GDM1 (cell line): ENCODE measurements around the gene KRT79.

Source experiments
- DNase-seq: peaks from one replicate; lab custom pipeline; 2025; lab: John Stamatoyannopoulos, UW

KRT79 gene

DNA sequence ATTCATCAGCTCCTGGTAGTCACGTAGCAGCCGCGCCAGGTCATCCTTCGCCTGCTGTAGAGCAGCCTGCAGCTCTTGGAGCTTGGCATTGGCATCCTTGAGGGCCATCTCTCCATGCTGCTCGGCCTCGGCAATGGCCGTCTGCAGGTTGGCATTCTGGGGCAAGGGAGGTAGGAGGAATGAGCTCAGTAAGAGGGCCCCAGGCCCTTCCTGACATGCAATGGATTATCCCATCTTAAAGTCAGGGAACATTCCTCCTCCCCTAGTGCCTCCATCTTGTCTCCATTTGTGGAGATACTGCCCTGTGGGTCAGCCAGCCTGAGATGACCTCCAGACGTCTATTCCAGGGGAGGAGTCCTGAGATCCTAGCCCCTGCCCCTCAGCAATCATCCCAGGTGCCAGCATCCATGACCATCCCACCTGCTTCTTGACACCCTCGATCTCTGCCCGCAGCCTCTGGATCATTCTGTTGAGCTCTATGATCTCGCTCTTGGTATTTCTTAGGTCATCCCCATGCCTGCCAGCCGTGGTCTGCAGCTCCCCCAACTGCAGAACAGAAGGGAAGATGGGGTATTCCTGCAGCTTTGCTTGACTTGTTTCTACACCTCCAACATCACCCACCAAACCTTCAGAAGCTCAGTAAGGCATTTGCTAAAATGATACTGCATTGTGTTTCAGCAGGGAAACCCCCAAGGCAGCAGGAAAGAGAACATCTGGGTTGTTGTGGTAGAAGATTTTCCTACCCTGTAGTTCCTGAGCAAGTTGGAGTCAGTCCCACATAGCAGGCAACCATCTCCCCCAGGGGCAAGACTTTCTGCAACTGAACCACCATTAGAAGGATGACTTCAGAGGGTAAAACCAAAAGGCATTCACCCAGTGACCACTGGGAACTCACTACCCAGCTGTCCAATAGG, 42.6 kb downstream of the KRT79 start:
- DNase-seq: no peak

DNA sequence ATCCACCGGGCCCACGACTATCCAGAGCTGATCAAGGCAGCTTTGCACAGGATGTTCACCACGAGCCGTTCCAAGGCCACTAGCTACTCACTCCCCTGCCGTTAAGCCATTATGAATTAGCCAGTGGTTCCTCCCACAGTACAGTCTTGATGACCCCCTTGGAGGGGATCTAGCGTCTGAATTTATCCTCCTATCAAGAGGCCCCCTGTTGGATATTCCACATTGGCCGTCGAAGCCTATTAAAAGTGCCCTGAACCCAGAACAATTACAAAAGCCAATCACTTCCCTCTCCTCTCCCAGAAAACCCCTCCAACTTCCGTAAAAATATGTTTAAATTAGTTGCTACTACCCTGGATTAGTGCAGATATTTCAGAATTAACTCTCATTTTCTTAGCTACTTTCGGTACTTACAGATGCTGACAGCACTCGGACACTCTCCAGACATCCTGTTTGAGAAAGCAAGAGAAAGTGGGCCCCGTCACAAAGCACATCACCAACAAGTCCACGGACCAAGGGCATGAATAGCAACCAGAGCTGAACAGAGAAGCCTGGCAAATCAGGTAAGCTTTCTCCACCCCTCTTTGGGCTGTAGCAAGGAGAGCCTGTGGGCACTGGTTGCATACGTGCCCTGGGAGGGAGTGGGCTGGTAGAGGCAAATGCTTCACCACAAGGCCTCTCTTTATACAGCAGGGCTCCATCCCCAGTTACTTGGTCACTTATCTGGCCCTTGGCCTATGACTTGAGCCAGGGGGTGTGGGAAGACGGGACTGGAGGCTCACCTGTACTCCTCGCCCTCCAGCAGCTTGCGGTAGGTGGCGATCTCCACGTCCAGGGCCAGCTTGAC, 43.5 kb downstream of the KRT79 start:
- DNase-seq: no peak

DNA sequence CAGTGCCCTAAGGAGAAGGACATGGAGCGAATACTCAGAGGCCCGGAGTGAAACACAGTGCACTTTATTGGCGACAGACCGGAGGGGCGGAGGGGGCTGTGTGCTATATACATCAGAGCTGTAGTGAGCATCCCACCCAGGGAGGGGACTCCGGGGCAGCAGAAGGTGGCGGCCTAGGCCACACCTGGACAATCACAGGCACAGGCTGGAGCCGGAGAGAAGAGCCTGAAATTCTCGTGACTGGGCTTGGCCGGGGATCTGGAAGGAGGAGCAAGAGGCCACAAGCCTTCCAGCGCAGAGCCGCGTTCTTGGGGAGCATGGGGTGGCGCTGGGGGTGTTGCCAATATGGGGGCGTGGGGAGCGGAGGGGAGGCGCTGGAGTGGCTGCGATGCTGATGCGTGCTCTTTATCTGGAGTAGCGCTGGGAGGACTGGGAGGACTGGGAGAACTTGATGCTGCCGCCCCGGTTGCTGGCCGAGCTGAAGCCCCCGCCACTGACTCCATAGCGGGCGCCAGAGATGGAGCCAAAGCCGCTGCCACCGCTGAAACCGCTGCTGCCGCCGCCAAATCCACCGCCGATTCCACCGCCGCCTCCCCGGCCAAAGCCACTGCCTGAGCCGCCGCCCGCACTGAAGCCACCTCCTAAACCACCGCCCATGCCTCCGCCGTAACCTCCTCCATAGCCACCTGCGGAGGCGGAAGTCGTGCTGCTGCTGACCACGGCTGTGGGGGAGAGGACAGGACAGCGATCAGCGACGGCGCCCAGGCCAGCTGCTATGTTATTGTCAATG, 44.3 kb downstream of the KRT79 start:
- DNase-seq: no peak

DNA sequence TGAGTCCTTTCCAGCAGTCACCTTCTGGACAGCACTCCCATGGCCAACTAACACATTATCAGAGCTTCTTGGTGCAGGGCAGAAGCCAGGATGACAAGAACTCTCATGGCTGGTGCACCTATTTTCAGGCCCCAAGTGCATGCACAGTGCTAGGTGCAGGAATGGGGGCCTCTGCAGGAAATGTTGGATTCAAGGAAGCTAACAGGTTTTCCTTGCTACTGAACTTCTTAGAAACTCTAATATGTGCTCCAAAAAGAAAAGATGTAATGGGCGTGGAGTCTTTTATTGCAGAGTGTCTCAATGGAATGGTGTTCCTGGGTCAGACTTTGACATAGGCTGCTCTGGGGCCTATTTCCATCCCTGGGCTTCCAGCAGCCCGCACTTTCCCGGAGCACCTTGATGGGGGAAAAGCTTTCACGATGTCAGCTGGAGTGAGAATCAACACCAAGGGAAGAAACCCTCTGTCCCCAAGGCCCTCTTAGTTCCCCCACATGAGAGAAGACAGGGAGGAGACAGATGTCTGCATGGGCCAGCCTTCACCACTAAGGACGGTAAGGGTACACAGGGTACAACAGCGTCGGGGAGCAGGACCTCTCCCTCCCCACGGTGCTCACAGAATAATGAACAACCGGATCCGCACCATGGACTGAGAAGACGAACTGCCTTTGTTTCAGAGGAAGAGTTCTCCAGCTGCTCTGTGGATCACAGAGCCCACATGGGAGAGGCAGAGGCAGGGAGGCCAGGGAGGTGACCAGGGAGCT, 45.1 kb downstream of the KRT79 start:
- no peak for DNase-seq

DNA sequence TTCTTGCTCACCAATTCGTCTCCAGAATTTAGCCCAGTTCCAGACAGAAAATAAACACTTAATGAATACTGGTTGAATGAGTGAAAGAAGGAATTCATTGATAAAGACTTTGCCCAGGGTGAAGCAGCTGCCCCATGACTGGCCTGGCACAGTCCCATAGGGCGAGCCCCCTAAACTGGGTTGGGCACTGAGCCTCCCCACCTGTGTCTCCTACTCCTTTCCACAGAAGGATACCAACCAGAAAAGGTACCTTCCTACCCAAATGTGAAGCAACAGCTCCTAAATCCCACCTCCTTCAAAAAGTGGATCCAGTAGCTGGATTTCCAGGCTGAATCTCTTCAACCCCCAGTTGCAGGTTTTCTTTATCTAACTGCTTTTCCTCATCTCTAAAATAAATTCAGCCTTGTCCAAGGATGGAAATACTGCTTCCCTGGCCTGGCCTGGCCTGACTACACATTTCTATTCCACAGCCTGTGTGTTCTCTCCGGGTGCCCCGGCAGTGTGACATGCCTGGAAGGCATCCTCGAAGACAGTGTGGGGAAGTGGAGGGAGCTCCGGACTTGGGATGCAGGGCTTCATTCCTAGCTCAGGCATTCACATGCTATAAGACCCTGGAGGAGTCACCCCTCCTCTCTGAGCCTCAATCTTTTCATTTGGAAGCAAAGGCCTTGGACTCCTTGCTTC, 45.8 kb downstream of the KRT79 start:
- no peak for DNase-seq

DNA sequence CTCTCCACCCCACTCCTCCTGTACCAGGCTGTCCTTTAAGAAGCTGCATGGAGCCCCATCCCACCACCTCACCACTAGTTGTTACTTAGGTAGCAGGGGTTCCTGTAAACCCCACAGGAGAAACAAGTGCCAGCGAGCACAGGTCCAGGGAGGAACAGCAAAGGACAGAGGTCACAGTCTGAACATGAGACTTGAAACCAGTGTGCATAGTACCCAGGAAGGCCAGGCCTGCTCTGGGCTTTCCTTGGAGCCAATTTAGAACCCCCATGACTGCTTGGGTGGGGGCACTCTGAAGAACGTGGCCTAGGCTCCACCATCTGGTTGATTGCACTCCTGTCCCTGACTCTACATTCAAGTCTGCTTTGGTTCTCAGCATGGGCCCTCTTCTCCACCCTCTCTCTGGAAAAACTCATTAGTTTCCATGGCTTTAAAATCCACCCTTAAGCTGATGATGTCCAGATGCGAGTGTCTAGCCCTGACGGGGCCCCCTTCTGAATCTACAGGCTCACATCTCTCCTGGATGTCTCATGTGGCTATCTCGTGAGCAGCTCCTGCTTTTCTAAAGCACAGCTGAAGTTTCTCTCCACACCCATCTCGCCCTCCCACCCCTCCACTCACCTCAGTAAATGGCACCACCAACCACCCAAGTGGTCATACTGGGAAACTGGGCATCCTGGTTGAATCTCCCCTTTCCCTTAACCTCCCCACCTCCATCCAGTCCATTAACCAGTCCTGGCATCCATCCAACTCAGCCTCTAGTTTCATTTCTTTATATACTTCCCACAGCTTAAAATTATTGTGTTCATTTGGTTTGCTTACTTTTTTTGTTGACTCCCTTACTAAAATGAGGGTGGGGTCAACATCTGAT, 46.6 kb downstream of the KRT79 start:
- DNase-seq: no peak

DNA sequence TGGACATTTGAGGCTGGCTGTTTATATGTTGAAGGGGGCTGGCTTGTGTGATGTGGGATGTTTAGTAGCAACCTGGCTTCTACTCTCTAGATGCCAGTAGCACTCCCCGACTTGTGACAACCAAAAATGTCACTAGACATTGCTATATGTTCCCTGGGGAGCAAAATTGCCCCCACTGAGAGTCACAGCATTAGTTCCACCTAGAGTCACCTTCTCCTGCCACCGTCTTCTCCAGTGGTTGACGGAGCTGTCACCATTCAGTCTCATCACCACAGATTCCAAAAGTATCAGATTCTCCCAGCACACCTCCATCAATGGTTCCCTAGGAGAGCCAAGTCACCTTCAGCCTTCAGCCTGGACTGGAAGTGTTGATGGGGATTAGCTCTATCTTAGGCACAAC, 49.2 kb downstream of the KRT79 start:
- DNase-seq: no peak

DNA sequence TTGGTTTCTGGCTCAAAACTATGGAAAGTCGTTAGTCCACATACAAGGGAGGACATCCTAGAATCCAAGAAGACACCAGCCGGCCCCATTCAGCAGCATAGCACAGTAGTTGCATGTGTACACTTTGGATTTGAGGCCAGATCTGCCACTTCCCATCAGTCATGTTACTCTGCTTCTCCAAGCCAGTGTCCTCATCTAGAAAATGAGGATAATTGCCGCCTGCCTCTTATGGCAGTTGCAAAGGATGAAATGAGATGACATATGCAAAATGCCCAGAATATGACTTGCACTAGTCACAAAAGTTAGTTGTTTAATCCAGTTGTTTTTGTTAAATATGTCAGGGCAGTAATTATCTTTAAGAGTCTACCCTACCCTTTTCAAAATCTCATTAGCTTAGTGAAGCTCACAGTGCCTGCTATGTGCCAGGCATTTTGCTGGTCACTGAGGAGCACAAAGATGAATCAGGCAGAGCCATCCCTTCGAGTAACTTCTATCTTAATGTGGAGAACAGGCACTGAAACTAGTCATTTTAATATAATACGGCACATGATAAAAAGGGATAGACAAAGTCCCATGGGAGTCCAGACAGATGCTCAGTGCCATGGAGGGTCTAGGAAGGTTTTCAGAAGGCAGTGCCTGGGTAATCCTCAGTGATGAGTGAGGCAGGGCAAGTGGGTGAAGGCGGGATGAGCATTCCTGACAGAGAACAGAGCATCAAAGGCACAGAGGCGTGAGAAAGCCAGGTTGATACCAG, 50.4 kb downstream of the KRT79 start:
- no peak for DNase-seq

DNA sequence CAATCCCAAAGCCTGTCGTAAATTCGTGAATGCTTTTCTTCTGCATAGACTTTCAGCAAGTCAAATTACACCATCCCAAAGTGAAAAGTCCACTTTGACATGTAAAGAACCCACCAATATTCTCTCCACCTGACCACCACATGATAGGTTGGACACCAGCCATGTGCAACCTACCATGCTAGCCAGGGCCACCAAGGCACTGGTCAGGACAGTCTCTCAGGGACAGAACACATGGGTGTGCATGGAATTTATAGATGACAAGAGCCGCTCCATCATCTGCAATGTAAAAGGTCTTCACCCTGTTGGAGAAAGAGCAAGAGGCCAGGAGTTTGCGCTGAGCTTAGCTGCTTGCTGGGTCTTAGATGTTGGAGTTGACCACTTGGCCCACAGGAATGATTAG, 51.6 kb downstream of the KRT79 start:
- DNase-seq: no peak

DNA sequence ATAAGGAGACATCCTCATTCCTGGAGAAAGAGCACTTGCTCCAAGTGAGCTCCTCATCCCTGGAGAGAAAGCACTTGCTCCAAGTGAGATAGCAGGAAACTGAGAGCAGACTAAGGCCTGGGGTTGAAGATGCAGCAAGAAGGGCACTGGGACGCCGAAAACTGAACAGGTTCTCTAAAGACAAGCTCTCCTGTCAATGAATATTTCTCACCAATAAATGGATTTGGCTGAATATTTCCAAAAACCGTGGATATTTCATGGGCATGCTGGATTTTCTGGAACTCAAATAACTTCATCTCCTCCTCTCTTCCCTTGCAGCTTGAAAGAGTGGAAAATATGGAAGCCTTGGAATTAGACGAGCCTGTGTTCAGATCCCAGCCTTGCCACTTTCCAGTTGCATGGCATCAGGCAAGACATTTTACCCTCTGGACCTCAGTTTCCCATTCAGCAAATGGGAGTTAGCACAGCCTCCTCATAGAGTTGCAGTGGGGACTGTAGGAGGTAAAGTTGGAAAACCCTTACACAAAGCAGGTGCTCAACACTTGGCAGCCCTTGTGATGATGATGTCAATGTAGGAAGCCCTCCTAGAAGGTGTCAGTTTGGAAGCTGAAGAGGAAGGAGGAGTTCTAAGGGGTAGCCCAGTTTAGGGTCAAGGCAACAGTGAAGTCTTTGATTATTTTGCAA, 52.6 kb downstream of the KRT79 start:
- DNase-seq: no peak

DNA sequence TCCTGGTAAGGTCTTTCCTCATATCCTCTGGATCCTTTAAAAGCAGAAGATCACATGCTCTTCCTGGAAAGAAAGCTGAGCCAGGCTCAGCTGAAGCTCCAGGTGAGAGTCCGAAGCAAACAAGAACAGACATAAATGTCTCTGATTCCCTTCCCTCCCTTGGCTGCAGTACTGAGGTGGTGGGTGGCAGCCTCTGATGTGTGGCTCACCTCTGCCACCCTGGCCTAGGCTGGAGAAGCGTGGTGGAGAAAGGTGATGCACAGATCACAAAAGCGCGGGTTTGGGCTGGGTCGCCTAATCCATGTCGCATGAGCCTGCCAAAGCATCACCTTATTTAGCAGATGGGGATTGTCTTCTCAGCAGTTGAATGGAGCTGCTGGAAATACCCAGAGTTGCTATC, 54.2 kb downstream of the KRT79 start:
- DNase-seq: no peak

DNA sequence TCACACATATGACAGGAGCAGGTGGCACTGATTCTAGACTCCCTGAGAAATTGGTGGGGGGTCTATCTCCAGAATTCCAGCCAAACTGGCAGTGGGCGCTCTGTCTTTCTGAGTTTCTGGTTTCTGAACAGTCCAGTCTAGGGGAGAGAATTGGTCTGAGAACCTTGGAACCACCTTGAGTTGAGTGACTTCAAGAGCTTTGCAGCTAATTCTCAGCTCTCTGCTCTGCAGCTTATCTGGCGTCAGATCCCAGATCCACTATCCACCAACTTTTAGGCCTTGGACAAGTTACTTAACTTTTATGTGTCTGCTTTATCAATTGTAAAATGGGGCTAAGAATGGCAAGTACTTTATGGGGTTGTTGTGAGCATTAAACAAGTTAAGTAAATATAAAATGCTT, 55.3 kb downstream of the KRT79 start:
- DNase-seq: no peak

DNA sequence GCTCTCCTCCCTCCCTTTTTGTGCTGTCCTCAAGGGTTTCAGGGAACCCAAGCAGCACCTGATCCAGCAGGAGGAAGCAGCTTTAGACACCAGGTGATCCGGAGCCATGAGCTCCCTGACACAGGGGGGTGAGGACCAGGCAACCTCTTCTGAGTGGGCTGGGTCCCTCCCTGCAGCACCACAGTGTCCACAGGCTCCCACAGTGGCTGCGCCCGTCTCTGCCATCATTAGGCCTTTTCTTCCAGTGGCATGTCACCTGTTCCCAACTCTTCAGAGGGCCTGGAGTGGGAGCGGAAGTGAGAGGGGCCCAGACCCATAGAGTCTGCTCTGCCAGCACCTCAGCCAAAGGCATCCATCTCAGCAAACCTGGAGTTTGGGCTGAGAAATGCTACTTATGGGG, 56.5 kb downstream of the KRT79 start:
- DNase-seq: no peak

DNA sequence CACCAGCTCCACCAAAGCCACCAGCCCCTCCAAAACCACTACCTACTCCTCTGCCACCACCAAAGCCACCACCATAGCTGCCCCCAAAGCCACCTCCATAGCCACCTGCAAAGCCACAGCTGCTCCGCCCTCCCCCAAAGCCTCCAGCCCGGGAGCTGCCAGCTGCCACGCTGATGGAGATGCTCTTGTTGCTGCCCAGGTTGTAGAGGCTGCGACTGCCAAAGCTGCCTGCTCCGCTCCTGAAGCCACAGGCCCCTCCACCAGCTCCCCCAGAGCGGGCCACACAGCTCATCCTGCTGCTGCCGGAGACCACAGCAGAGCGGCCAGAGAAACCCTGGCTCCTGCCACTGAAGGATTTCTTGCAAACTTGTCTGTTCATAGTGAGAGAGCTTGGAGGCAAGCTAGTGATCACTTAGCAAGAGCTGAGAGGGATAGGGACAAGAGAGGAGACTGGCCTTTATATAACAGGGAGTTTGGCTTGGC, 57.2 kb downstream of the KRT79 start, which contains the start of gene KRT76:
KRT76 (minus strand) TSS at position 433 of the 483 bp plus-strand sequence; CDS start at position 379, 54 bp downstream.
- DNase-seq: no peak

DNA sequence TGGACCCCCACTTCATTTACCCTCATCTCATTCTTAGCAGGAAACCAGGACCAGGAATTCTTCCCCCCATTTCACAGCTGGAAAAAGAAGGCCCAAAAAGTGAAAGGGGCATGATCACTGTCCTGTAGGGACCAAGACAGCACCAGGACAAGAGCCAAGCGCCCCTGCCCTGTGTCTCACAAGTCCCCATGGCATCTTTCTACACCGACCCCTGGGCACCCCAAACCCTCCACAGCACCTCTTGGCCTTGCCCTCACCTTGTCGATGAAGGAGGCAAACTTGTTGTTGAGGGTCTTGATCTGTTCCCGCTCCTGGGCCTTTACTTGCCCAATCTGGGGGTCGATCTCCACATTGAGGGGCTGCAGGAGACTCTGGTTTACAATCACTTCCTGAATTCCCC, 57.7 kb downstream of the KRT79 start:
- DNase-seq: no peak

DNA sequence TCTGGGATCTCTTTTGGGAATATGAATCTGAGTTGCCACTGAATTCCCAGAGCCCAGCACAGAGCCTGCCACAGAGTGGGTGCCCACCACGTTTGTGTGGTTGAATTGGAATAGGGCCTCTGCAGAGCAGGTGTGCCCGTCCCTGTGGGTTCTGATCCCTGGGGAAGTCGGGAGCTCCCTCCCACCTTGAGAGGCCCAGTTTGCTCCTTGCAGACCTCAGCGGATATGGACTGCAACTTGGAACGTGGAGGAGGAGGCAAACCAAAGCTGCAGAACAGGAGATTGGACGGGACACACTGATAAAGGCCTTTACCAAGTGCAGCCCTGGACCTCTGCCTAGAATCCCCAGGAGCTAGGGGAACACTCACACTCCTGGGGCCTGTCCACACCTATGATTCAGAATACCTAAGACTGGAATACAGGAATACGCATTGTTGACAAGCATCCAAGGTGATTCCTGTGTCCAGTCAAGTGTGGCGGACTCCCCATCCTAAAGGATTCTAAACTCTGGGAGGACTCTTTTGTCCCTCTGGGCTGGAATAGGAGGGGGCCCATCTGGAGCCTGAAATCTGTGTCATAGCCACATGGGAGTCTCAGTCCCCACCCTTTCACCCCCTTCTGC, 59.4 kb downstream of the KRT79 start:
- DNase-seq: no peak

DNA sequence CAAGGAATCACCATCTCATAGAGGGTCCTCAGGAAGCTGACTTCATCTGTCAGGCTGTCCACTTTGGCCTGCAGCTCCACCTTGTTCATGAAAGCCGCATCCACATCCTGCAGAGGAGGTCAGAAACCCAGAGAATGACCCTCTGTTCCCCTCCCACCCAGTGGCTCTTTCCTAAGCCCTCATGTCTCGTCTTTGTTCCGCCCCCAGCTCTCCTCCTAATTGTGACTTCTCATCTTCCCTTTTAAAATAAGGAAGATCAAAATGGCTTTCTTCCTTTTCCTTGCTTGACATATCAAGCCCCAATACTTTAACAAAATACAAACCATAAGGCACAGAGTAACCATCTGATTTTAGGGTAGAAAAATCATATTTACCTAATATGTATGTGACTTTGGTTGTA, 61.3 kb downstream of the KRT79 start:
- DNase-seq: no peak

DNA sequence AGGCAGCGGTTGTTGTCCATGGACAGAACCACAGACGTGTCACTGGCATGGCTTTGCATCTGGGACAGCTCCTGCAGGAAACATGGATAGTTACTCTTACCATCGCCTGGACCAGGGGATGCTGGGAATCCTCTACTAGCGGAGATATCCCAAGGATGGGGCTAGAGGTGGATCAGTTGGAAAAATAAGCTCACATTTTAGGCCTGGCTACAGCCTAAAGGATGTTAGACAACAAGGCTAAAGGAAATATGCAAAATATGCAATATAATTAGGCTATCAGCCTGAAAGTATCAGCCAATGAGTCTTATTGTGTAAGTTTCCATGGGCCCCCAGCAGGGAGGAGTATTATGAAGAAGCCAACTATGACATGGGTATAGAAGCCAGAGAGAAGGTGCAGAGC, 61.9 kb downstream of the KRT79 start:
- DNase-seq: no peak
